ENCODE measurements around the gene SAMHD1. TPM values are rescaled to one million over a fixed set of nuclear protein-coding genes. Genes with fewer than 3 reads are reported as not detected.
A peak's percentile ranks its signal among the peaks of the same experiment; 100 is the strongest.

Gene SAMHD1
- total RNA-seq, 1 donor from 2014 or later: 13.8 TPM

GRCh38 chr20:36888880-36889516 is 62.5 kb downstream of the SAMHD1 start:
- DNase-seq (ENCODE audit: low read depth, low spot score): no peak
- no peak overlapping the region for H3K4me3 Mint-ChIP-seq
- peaks cover 18% of the 10 kb centered on the region for H3K4me1 Mint-ChIP-seq
- H3K27me3 Mint-ChIP-seq (ENCODE audit: low read depth): no peaks in the 10 kb centered on the region
- H3K27ac Mint-ChIP-seq (ENCODE audit: unreplicated experiment): no peak overlapping the region
- TF ChIP-seq CTCF (conservative IDR thresholded peaks at IDR 0.05): no peak
- no peaks in the 10 kb centered on the region for H3K9me3 Mint-ChIP-seq
- H3K36me3 Mint-ChIP-seq (ENCODE audit: low read depth): no peaks in the 10 kb centered on the region

DNA sequence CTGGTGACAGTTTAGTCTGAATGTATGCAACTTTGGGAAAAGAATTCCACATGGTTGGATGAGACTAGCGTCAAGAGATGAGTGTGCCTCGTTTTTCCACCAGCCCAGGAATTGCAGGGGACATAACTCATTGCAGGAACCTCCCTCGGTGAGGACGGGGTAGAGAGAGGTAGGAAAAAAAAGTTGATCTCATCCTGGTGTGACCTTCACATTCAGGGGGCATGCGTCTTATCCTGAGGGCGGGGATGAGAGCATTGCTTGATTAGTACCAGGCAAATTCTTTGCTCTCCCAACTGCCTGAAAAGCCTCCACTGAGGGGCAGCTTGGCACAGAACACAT is 63.8 kb downstream of the SAMHD1 start:
- no peak for TF ChIP-seq CTCF (conservative IDR thresholded peaks at IDR 0.05)
- Mint-ChIP-seq H3K27me3 (ENCODE audit: low read depth) (peaks cover 3% of the 10 kb centered on the region), H3K27ac (ENCODE audit: unreplicated experiment) (no peak overlapping the region), H3K36me3 (ENCODE audit: low read depth) (no peaks in the 10 kb centered on the region), H3K9me3 (no peaks in the 10 kb centered on the region), H3K4me1 (peaks cover 18% of the 10 kb centered on the region), H3K4me3 (no peak overlapping the region)
- no peak for DNase-seq (ENCODE audit: low read depth, low spot score)

GRCh38 chr20:36886859-36887751 is 64.4 kb downstream of the SAMHD1 start:
- H3K36me3 Mint-ChIP-seq (ENCODE audit: low read depth): no peaks in the 10 kb centered on the region
- no peak overlapping the region for H3K4me3 Mint-ChIP-seq
- H3K27ac Mint-ChIP-seq (ENCODE audit: unreplicated experiment): no peak overlapping the region
- H3K4me1 Mint-ChIP-seq: peaks cover 18% of the 10 kb centered on the region
- H3K9me3 Mint-ChIP-seq: no peaks in the 10 kb centered on the region
- peak; percentile 95 for DNase-seq (ENCODE audit: low read depth, low spot score)
- H3K27me3 Mint-ChIP-seq (ENCODE audit: low read depth): peaks cover 3% of the 10 kb centered on the region
- peak; percentile 95 for TF ChIP-seq CTCF (conservative IDR thresholded peaks at IDR 0.05)

DNA sequence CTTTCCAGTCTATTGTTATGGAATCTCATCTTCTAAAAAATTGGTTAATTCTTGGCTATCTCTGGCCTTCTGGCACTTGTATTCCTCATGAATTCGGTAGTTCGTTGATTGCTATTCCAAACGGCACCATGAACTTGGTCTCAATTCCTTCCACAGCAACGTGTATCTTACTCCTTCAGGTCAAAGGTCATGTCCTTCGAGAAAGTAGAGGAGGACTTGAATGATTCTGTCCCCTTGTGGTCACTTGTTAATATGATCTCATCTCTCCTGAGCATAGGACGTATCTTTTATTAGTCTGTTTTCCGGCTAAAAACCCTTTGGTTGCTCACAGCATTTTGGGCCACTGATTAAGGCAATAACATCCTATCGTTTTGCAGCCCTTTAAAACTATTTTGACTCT is 66.2 kb downstream of the SAMHD1 start:
- no peak for DNase-seq (ENCODE audit: low read depth, low spot score)
- Mint-ChIP-seq H3K36me3 (ENCODE audit: low read depth) (no peaks in the 10 kb centered on the region), H3K4me3 (no peak overlapping the region), H3K4me1 (peaks cover 18% of the 10 kb centered on the region), H3K9me3 (no peaks in the 10 kb centered on the region), H3K27me3 (ENCODE audit: low read depth) (peaks cover 3% of the 10 kb centered on the region), H3K27ac (ENCODE audit: unreplicated experiment) (no peak overlapping the region)
- TF ChIP-seq CTCF (conservative IDR thresholded peaks at IDR 0.05): peak; percentile 29

DNA sequence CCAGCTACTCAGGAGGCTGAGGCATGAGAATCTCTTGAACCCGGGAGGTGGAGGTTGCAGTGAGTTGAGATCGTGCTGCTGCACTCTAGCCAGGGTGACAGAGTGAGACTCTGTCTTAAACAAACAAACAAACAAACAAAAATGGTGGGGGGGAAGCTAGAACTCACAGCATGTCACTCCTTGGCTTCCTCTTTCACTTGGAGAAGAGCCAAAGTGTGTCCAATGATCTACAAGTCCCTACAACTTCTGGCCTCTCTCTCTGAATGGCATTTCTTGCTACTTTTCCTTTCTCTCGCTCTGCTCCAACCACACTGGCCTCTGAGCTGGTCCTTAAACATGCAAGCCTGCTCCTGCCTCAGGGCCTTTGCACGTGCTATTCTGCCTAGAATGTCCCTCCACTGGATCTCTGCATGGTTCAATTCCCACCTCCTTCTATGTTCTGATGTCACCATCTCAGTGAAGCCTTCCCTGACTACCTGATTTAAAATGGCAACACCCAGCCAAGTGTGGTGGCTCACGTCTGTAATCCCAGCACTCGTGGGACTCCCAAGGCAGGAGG is 67.5 kb downstream of the SAMHD1 start:
- DNase-seq (ENCODE audit: low read depth, low spot score): no peak
- Mint-ChIP-seq H3K4me1 (peaks cover 18% of the 10 kb centered on the region), H3K36me3 (ENCODE audit: low read depth) (no peaks in the 10 kb centered on the region), H3K27me3 (ENCODE audit: low read depth) (peaks cover 3% of the 10 kb centered on the region), H3K9me3 (no peaks in the 10 kb centered on the region), H3K4me3 (no peak overlapping the region), H3K27ac (ENCODE audit: unreplicated experiment) (peak overlapping the region; percentile 46)
- no peak for TF ChIP-seq CTCF (conservative IDR thresholded peaks at IDR 0.05)

Measured in neural crest cell (in vitro differentiated cells).